K562 (cell line): ENCODE data around the gene ATP5F1A. TPM values are rescaled to one million over a fixed set of nuclear protein-coding genes. Genes with fewer than 3 reads are reported as not detected.

ENCODE experiments used
- ARHGAP35 ChIP-seq: fragments of 450-650 bp; IDR thresholded peaks from 2 replicates; pipeline ENCODE4 v1.6.1; 2018; ENCODE audit not compliant: partially characterized antibody
- CBX2 ChIP-seq: fragments of 200-600 bp; sonication (generic); IDR thresholded peaks from one replicate; pipeline ENCODE4 v1.6.1; 2012; ENCODE audit warnings: mild to moderate bottlenecking, low read length, inconsistent platforms; ENCODE audit not compliant: insufficient read depth, poor library complexity, severe bottlenecking
- E2F6 ChIP-seq, 2 experiments: IDR thresholded peaks; 2 replicates each; pipeline ENCODE4 v1.6.1; 2011; ENCODE audit warnings: borderline replicate concordance in 1 of 2, control low read depth in 1 of 2, low read depth in 1 of 2, low read length in 1 of 2, mild to moderate bottlenecking in 1 of 2, mixed read lengths in 1 of 2, moderate library complexity in 1 of 2; ENCODE audit not compliant: insufficient read depth in 1 of 2, insufficient read length in 1 of 2, poor library complexity in 1 of 2, severe bottlenecking in 1 of 2; ENCODE audit errors: extremely low read depth in 1 of 2
- E2F8 ChIP-seq: fragments of 450-650 bp; IDR thresholded peaks from 2 replicates; pipeline ENCODE4 v1.7.1; 2018; ENCODE audit warnings: mild to moderate bottlenecking, low read depth; ENCODE audit not compliant: partially characterized antibody
- FOXK2 ChIP-seq, 2 experiments: fragments of 450-650 bp; IDR thresholded peaks in 1 of 2; conservative IDR thresholded peaks in 1 of 2; 2 replicates each; pipeline ENCODE4 v1.6.1; 2016; ENCODE audit warnings: low read depth in 2 of 2, mild to moderate bottlenecking in 1 of 2
- GATAD2B ChIP-seq: fragments of 450-650 bp; IDR thresholded peaks from 2 replicates; pipeline ENCODE4 v1.6.1; 2017; ENCODE audit warnings: mild to moderate bottlenecking, borderline replicate concordance
- ILF3 ChIP-seq: fragments of 450-650 bp; IDR thresholded peaks from 2 replicates; pipeline ENCODE4 v1.6.1; 2018; ENCODE audit warnings: antibody characterized with exemption, mild to moderate bottlenecking, moderate library complexity, borderline replicate concordance
- IRF9 ChIP-seq: fragments of 450-650 bp; IDR thresholded peaks from 2 replicates; pipeline ENCODE4 v1.6.1; 2016; ENCODE audit warnings: missing biosample characterization, missing genetic modification characterization
- KAT8 ChIP-seq: fragments of 450-650 bp; IDR thresholded peaks from 2 replicates; pipeline ENCODE4 v1.6.1; 2016; ENCODE audit warnings: low read depth, mild to moderate bottlenecking
- KDM2B ChIP-seq: fragments of 250-450 bp; sonication (Bioruptor Pico); IDR thresholded peaks from 2 replicates; pipeline ENCODE4 v1.8.0; 2021; ENCODE audit warnings: mild to moderate bottlenecking, moderate library complexity
- KLF16 ChIP-seq: IDR thresholded peaks from 2 replicates; pipeline ENCODE4 v1.6.1; 2016; ENCODE audit warnings: antibody characterized with exemption
- MCM7 ChIP-seq, 2 experiments: fragments of 450-650 bp; IDR thresholded peaks; 2 replicates each; pipeline ENCODE4 v1.6.1; 2016 to 2018
- POLR3A ChIP-seq: IDR thresholded peaks from 2 replicates; pipeline ENCODE4 v1.6.1; 2011; ENCODE audit warnings: borderline replicate concordance, mild to moderate bottlenecking, moderate library complexity; ENCODE audit not compliant: insufficient read length, insufficient read depth; ENCODE audit errors: extremely low read depth
- TAF7 ChIP-seq: fragments of 450-650 bp; IDR thresholded peaks from 2 replicates; pipeline ENCODE4 v1.6.1; 2016; ENCODE audit warnings: missing genetic modification characterization, missing compliant biosample characterization
- TCF15 ChIP-seq: fragments of 250-450 bp; sonication (Bioruptor Pico); IDR thresholded peaks from 2 replicates; pipeline ENCODE4 v1.8.0; 2022; ENCODE audit warnings: moderate library complexity, mild to moderate bottlenecking, inconsistent platforms
- TEAD1 ChIP-seq, 2 experiments: fragments of 450-650 bp in 1 of 2; sonication (generic) in 1 of 2; formaldehyde crosslinking; IDR thresholded peaks; 2 replicates each; pipeline versions ENCODE4 v1.4.0 to v1.8.0; 2020 to 2022; ENCODE audit warnings: mild to moderate bottlenecking in 2 of 2, missing genetic modification reagents in 1 of 2
- polyA plus RNA-seq, 8 experiments: library from polyadenylated mRNA; depleted of rRNA in 4 of 8; stranded (reverse) in 5 of 8; unstranded in 3 of 8; fragments of >200 nt; fragmentation: Nextera tagmentation in 2 of 8; fragmentation: Illumina TruSeq in 1 of 8; extraction: Ambion mirVana in 2 of 8; extraction: Trizol in 1 of 8; gene quantifications; 2 replicates each; pipeline versions ENCODE4 v1.2.1 to v1.2.3, GENCODE V29; 2011 to 2014; ENCODE audit warnings: inconsistent platforms in 1 of 8, missing spikeins in 1 of 8
- total RNA-seq, 7 experiments: library from RNA; depleted of rRNA in 6 of 7; stranded (reverse); fragments of >200 nt in 6 of 7; fragmentation: Illumina TruSeq in 2 of 7; extraction: Trizol in 2 of 7; gene quantifications; 2 replicates each; pipeline versions ENCODE4 v1.2.1 to v1.2.3, GENCODE V29; 2011 to 2021; ENCODE audit warnings: low replicate concordance in 1 of 7
- TF ChIP-seq, protein P1 (sequence below): fragments of 250-450 bp; sonication (Bioruptor Pico); IDR thresholded peaks from 2 replicates; pipeline ENCODE4 v1.9.0; 2021; ENCODE audit warnings: mild to moderate bottlenecking
- TF ChIP-seq, protein P2 (sequence below), 3 experiments: fragments of 200-800 bp in 1 of 3; fragments of 250-450 bp in 1 of 3; fragments of 450-650 bp in 1 of 3; sonication (Bioruptor Pico) in 1 of 3; sonication (Bioruptor generic) in 1 of 3; formaldehyde crosslinking in 1 of 3; IDR thresholded peaks; 2 replicates each; pipeline versions ENCODE4 v1.6.1 to v1.8.0; 2016 to 2022; ENCODE audit warnings: mild to moderate bottlenecking in 2 of 3, missing genetic modification characterization in 2 of 3, missing compliant biosample characterization in 1 of 3, moderate library complexity in 1 of 3

Gene ATP5F1A
- total and polyA plus RNA-seq, 9 of the 15 experiments (the other 6 are each of a cell fraction or from before 2014, with no cell fraction given) = 377 to 762 (median 490) TPM

GRCh38 chr18:46060359-46060841, 37.7 kb downstream of the ATP5F1A start (continued):
- TF ChIP-seq, protein P1, sequence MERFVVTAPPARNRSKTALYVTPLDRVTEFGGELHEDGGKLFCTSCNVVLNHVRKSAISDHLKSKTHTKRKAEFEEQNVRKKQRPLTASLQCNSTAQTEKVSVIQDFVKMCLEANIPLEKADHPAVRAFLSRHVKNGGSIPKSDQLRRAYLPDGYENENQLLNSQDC (CRISPR knock-in tag) = 0 out of 2 replicates have a peak, but pooled peaks have one; percentile 23
- TF ChIP-seq KLF16 (peak; percentile 76), ARHGAP35 (no peak), GATAD2B (no peak), TEAD1 (CRISPR knock-in tag; IDR thresholded peaks at IDR 0.05) (no peak), IRF9 (tag) (no peak), MCM7 (IDR thresholded peaks at IDR 0.05) (no peak), FOXK2 (conservative IDR thresholded peaks at IDR 0.05 in 1 of 2, IDR thresholded peaks at IDR 0.05 in 1 of 2; ENCODE audit: low read depth in 2 of 2) (0 out of 4 replicates have a peak, but pooled peaks of 1 of the 2 experiments have one; percentile 13), E2F6 (IDR thresholded peaks at IDR 0.05; ENCODE audit: borderline replicate concordance in 1 of 2, extremely low read depth in 1 of 2, insufficient read depth in 1 of 2, insufficient read length in 1 of 2, low read depth in 1 of 2, low read length in 1 of 2, poor library complexity in 1 of 2, severe bottlenecking in 1 of 2) (no peak), E2F8 (no peak), ILF3 (no peak), CBX2 (no peak), KAT8 (no peak), TCF15 (no peak), KDM2B (CRISPR knock-in tag) (no peak), TAF7 (no peak), POLR3A (no peak)
- TF ChIP-seq, protein P2, sequence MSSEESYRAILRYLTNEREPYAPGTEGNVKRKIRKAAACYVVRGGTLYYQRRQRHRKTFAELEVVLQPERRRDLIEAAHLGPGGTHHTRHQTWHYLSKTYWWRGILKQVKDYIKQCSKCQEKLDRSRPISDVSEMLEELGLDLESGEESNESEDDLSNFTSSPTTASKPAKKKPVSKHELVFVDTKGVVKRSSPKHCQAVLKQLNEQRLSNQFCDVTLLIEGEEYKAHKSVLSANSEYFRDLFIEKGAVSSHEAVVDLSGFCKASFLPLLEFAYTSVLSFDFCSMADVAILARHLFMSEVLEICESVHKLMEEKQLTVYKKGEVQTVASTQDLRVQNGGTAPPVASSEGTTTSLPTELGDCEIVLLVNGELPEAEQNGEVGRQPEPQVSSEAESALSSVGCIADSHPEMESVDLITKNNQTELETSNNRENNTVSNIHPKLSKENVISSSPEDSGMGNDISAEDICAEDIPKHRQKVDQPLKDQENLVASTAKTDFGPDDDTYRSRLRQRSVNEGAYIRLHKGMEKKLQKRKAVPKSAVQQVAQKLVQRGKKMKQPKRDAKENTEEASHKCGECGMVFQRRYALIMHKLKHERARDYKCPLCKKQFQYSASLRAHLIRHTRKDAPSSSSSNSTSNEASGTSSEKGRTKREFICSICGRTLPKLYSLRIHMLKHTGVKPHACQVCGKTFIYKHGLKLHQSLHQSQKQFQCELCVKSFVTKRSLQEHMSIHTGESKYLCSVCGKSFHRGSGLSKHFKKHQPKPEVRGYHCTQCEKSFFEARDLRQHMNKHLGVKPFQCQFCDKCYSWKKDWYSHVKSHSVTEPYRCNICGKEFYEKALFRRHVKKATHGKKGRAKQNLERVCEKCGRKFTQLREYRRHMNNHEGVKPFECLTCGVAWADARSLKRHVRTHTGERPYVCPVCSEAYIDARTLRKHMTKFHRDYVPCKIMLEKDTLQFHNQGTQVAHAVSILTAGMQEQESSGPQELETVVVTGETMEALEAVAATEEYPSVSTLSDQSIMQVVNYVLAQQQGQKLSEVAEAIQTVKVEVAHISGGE (CRISPR knock-in tag; IDR thresholded peaks at IDR 0.05) = no peak
